Activated CD4-positive, alpha-beta T cell treated with anti-CD3 and anti-CD28 coated beads, Interleukin-2, amount 10 ng/mL, durations not matched to agents 24 days and 14 days (primary cell): ENCODE results near the gene ETV5. TPM values are rescaled to one million over a fixed set of nuclear protein-coding genes. Genes with fewer than 3 reads are reported as not detected.

ENCODE experiments used
- DNase-seq: peaks from one replicate; pipeline ENCODE4 v3.0.0; 2022
- H3K27ac Mint-ChIP-seq: one replicate; pipeline ENCODE4 v1.8.0; 2022; ENCODE audit warnings: mild to moderate bottlenecking, mixed read lengths
- H3K27me3 Mint-ChIP-seq: one replicate; pipeline ENCODE4 v1.8.0; 2022; ENCODE audit warnings: mixed read lengths
- H3K36me3 Mint-ChIP-seq: one replicate; pipeline ENCODE4 v1.8.0; 2022; ENCODE audit warnings: low read depth, mild to moderate bottlenecking, mixed read lengths
- H3K4me1 Mint-ChIP-seq: one replicate; pipeline ENCODE4 v1.8.0; 2021; ENCODE audit warnings: mixed read lengths
- H3K4me3 Mint-ChIP-seq: one replicate; pipeline ENCODE4 v1.8.0; 2022; ENCODE audit warnings: mild to moderate bottlenecking, moderate library complexity, mixed read lengths
- H3K9me3 Mint-ChIP-seq: one replicate; pipeline ENCODE4 v1.8.0; 2021; ENCODE audit warnings: mixed read lengths
- intact Hi-C: fragments of 100-400 bp; cut with micrococcal nuclease; formaldehyde crosslinking; loops from one replicate; pipeline ENCODE4 v1.15.1; 2023
- total RNA-seq: library from RNA; stranded (reverse); gene quantifications from 2 replicates; pipeline ENCODE4 v1.2.3, GENCODE V29; 2022

The ETV5 gene
- total RNA-seq, 1 donor from 2014 or later, result 2.5 TPM

GRCh38 chr3:186097317-186097662 lies 11.6 kb downstream of the ETV5 start:
- Mint-ChIP-seq H3K4me1 (peaks cover 2% of the 10 kb centered on the region), H3K36me3 (no peaks in the 10 kb centered on the region), H3K4me3 (no peak overlapping the region), H3K27ac (no peak overlapping the region), H3K9me3 (no peaks in the 10 kb centered on the region), H3K27me3 (peaks cover 72% of the 10 kb centered on the region)
- DNase-seq, result no peak
- intact Hi-C loops, result no loop called here

GRCh38 chr3:186096290-186096689 lies 12.6 kb downstream of the ETV5 start:
- DNase-seq, result no peak
- intact Hi-C loops, result no loop called here
- Mint-ChIP-seq H3K36me3 (no peaks in the 10 kb centered on the region), H3K27ac (no peak overlapping the region), H3K27me3 (peaks cover 75% of the 10 kb centered on the region), H3K4me1 (peaks cover 2% of the 10 kb centered on the region), H3K4me3 (no peak overlapping the region), H3K9me3 (no peaks in the 10 kb centered on the region)

GRCh38 chr3:186095561-186096081 lies 13.3 kb downstream of the ETV5 start:
- Mint-ChIP-seq H3K27me3 (peaks cover 76% of the 10 kb centered on the region), H3K27ac (no peak overlapping the region), H3K4me1 (peaks cover 2% of the 10 kb centered on the region), H3K9me3 (no peaks in the 10 kb centered on the region), H3K36me3 (no peaks in the 10 kb centered on the region), H3K4me3 (no peak overlapping the region)
- DNase-seq, result no peak
- intact Hi-C loops, result no loop called here

GRCh38 chr3:186094696-186095425 lies 14.0 kb downstream of the ETV5 start:
- Mint-ChIP-seq H3K4me1 (peaks cover 2% of the 10 kb centered on the region), H3K4me3 (no peak overlapping the region)

GRCh38 chr3:186094271-186094670 lies 14.6 kb downstream of the ETV5 start:
- DNase-seq, result no peak
- Mint-ChIP-seq H3K27me3 (peaks cover 74% of the 10 kb centered on the region), H3K36me3 (no peaks in the 10 kb centered on the region), H3K4me3 (no peak overlapping the region), H3K27ac (no peak overlapping the region), H3K4me1 (peaks cover 2% of the 10 kb centered on the region), H3K9me3 (no peaks in the 10 kb centered on the region)
- intact Hi-C loops, result no loop called here

More at GRCh38 chr3:186094696-186095425, 14.0 kb downstream of the ETV5 start:
- no peaks in the 10 kb centered on the region for H3K36me3 Mint-ChIP-seq
- H3K9me3 Mint-ChIP-seq, result no peaks in the 10 kb centered on the region
- DNase-seq, result no peak
- H3K27ac Mint-ChIP-seq, result no peak overlapping the region
- peaks cover 74% of the 10 kb centered on the region for H3K27me3 Mint-ChIP-seq
- intact Hi-C loops, result no loop called here

GRCh38 chr3:186093271-186093900 lies 15.5 kb downstream of the ETV5 start:
- Mint-ChIP-seq H3K27me3 (peaks cover 74% of the 10 kb centered on the region), H3K36me3 (no peaks in the 10 kb centered on the region), H3K4me3 (no peak overlapping the region), H3K4me1 (peaks cover 2% of the 10 kb centered on the region), H3K27ac (no peak overlapping the region), H3K9me3 (no peaks in the 10 kb centered on the region)
- DNase-seq, result no peak
- intact Hi-C loops, result no loop called here

GRCh38 chr3:186092360-186093070 lies 16.4 kb downstream of the ETV5 start:
- no peaks in the 10 kb centered on the region for H3K9me3 Mint-ChIP-seq
- no peak overlapping the region for H3K4me3 Mint-ChIP-seq
- H3K4me1 Mint-ChIP-seq, result no peaks in the 10 kb centered on the region
- DNase-seq, result no peak
- no peaks in the 10 kb centered on the region for H3K36me3 Mint-ChIP-seq
- intact Hi-C loops, result no loop called here
- H3K27me3 Mint-ChIP-seq, result peaks cover 74% of the 10 kb centered on the region
- H3K27ac Mint-ChIP-seq, result no peak overlapping the region

GRCh38 chr3:186090901-186091300 lies 18.0 kb downstream of the ETV5 start:
- Mint-ChIP-seq H3K4me3 (no peak overlapping the region), H3K36me3 (no peaks in the 10 kb centered on the region), H3K4me1 (no peaks in the 10 kb centered on the region), H3K9me3 (no peaks in the 10 kb centered on the region), H3K27ac (no peak overlapping the region), H3K27me3 (peaks cover 65% of the 10 kb centered on the region)
- intact Hi-C loops, result no loop called here
- DNase-seq, result no peak

- Mint-ChIP-seq H3K27me3 (peaks cover 54% of the 10 kb centered on the region), H3K36me3 (no peaks in the 10 kb centered on the region), H3K4me3 (no peak overlapping the region), H3K27ac (no peak overlapping the region), H3K4me1 (no peaks in the 10 kb centered on the region), H3K9me3 (no peaks in the 10 kb centered on the region)
- intact Hi-C loops, result no loop called here
- DNase-seq, result no peak
Measured at GRCh38 chr3:186088335-186088734, 20.6 kb downstream of the ETV5 start.

GRCh38 chr3:186084264-186084663 lies 24.6 kb downstream of the ETV5 start:
- Mint-ChIP-seq H3K4me3 (no peak overlapping the region), H3K36me3 (no peaks in the 10 kb centered on the region), H3K9me3 (no peaks in the 10 kb centered on the region), H3K27ac (no peak overlapping the region), H3K27me3 (peaks cover 53% of the 10 kb centered on the region), H3K4me1 (no peaks in the 10 kb centered on the region)
- no peak for DNase-seq
- intact Hi-C loops, result no loop called here

- H3K9me3 Mint-ChIP-seq, result no peaks in the 10 kb centered on the region
- H3K27ac Mint-ChIP-seq, result no peak overlapping the region
- intact Hi-C loops, result no loop called here
- peaks cover 53% of the 10 kb centered on the region for H3K27me3 Mint-ChIP-seq
- no peak overlapping the region for H3K4me3 Mint-ChIP-seq
- no peak for DNase-seq
- no peaks in the 10 kb centered on the region for H3K36me3 Mint-ChIP-seq
- H3K4me1 Mint-ChIP-seq, result no peaks in the 10 kb centered on the region
Measured at GRCh38 chr3:186083746-186084145, 25.1 kb downstream of the ETV5 start.

GRCh38 chr3:186082150-186082549 lies 26.7 kb downstream of the ETV5 start:
- Mint-ChIP-seq H3K36me3 (no peaks in the 10 kb centered on the region), H3K4me1 (no peaks in the 10 kb centered on the region), H3K27me3 (peaks cover 44% of the 10 kb centered on the region), H3K9me3 (no peaks in the 10 kb centered on the region), H3K4me3 (no peak overlapping the region), H3K27ac (no peak overlapping the region)
- no peak for DNase-seq
- intact Hi-C loops, result no loop called here

- no peaks in the 10 kb centered on the region for H3K9me3 Mint-ChIP-seq
- no peak overlapping the region for H3K27ac Mint-ChIP-seq
- H3K4me3 Mint-ChIP-seq, result no peak overlapping the region
- peaks cover 40% of the 10 kb centered on the region for H3K27me3 Mint-ChIP-seq
- no peaks in the 10 kb centered on the region for H3K36me3 Mint-ChIP-seq
- DNase-seq, result no peak
- no peaks in the 10 kb centered on the region for H3K4me1 Mint-ChIP-seq
- intact Hi-C loops, result no loop called here
Measured at GRCh38 chr3:186081678-186082077, 27.2 kb downstream of the ETV5 start.

- DNase-seq, result no peak
- Mint-ChIP-seq H3K27me3 (peaks cover 40% of the 10 kb centered on the region), H3K36me3 (no peaks in the 10 kb centered on the region), H3K4me1 (no peaks in the 10 kb centered on the region), H3K4me3 (no peak overlapping the region), H3K27ac (no peak overlapping the region), H3K9me3 (no peaks in the 10 kb centered on the region)
- intact Hi-C loops, result no loop called here
Measured at GRCh38 chr3:186080849-186081438, 27.9 kb downstream of the ETV5 start.
